Measurements from ENCODE around the gene EFTUD2. TPM values are rescaled to one million over a fixed set of nuclear protein-coding genes. Genes with fewer than 3 reads are reported as not detected.
A peak's percentile ranks its signal among the peaks of the same experiment; 100 is the strongest.

Gene EFTUD2
- total and polyA plus RNA-seq, 2 of the 13 experiments (the other 11 are each of a cell fraction or from before 2014, with no cell fraction given) = 111 to 137 TPM

DNA sequence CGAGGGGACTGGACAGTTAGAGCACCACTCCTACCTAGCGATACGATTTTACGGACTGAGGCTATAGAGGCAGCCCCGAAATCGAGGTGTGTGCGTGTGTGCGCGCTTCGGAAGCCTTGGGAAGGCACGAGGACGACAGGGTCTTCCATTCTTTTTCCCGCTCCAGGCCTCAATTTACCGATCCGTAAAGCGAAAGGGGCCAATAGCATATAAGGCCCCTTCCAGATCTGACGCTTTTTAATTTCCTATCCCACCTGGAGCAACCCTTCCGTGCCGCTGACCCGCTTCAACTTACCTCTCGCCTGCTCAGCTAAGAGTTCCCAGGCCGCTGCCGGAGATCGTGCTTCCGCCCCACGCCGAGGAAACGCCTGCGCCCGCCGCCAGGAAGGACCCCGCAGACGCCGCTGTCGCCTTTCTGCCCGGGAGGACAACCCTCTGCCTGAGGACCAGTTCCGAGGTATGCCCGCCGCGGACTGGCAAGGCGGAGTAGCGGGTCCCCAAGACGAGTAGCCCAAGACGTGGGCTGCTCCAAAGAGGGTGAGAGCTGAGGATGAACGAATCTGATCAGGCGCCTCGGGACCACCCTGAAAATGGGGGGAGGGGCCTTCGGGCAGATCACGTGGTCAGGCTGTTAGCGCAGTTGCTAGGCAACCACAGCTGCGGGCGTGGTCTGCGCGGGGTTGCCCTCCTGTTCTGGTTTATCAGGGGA is at the start of gene EFTUD2 (continued):
- TF ChIP-seq, protein P1, sequence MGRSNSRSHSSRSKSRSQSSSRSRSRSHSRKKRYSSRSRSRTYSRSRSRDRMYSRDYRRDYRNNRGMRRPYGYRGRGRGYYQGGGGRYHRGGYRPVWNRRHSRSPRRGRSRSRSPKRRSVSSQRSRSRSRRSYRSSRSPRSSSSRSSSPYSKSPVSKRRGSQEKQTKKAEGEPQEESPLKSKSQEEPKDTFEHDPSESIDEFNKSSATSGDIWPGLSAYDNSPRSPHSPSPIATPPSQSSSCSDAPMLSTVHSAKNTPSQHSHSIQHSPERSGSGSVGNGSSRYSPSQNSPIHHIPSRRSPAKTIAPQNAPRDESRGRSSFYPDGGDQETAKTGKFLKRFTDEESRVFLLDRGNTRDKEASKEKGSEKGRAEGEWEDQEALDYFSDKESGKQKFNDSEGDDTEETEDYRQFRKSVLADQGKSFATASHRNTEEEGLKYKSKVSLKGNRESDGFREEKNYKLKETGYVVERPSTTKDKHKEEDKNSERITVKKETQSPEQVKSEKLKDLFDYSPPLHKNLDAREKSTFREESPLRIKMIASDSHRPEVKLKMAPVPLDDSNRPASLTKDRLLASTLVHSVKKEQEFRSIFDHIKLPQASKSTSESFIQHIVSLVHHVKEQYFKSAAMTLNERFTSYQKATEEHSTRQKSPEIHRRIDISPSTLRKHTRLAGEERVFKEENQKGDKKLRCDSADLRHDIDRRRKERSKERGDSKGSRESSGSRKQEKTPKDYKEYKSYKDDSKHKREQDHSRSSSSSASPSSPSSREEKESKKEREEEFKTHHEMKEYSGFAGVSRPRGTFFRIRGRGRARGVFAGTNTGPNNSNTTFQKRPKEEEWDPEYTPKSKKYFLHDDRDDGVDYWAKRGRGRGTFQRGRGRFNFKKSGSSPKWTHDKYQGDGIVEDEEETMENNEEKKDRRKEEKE (IDR thresholded peaks at IDR 0.05) = no peak
- TF ChIP-seq JUN (CRISPR knock-in tag; IDR thresholded peaks at IDR 0.05) = peak; percentile 89
- TF ChIP-seq SNRNP70 (IDR thresholded peaks at IDR 0.05; ENCODE audit: low read depth, low read length) = no peak
- TF ChIP-seq TAF1 (CRISPR knock-in tag; IDR thresholded peaks at IDR 0.05) = peak; percentile 88
- peak; percentile 95; the same call in 1 of the 2 replicates for TF ChIP-seq SAFB2 (CRISPR knock-in tag; IDR thresholded peaks at IDR 0.05; ENCODE audit: borderline replicate concordance, low read depth)
- peak; percentile 93 for TF ChIP-seq SP4 (CRISPR knock-in tag; IDR thresholded peaks at IDR 0.05)
- TF ChIP-seq, protein P2, sequence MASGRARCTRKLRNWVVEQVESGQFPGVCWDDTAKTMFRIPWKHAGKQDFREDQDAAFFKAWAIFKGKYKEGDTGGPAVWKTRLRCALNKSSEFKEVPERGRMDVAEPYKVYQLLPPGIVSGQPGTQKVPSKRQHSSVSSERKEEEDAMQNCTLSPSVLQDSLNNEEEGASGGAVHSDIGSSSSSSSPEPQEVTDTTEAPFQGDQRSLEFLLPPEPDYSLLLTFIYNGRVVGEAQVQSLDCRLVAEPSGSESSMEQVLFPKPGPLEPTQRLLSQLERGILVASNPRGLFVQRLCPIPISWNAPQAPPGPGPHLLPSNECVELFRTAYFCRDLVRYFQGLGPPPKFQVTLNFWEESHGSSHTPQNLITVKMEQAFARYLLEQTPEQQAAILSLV (CRISPR knock-in tag; IDR thresholded peaks at IDR 0.05; ENCODE audit: borderline replicate concordance) = peak; percentile 98
- TF ChIP-seq TAF15 (IDR thresholded peaks at IDR 0.05; ENCODE audit: low read depth, low read length, poor library complexity, severe bottlenecking) = peak; percentile 56
- TF ChIP-seq, protein P3, sequence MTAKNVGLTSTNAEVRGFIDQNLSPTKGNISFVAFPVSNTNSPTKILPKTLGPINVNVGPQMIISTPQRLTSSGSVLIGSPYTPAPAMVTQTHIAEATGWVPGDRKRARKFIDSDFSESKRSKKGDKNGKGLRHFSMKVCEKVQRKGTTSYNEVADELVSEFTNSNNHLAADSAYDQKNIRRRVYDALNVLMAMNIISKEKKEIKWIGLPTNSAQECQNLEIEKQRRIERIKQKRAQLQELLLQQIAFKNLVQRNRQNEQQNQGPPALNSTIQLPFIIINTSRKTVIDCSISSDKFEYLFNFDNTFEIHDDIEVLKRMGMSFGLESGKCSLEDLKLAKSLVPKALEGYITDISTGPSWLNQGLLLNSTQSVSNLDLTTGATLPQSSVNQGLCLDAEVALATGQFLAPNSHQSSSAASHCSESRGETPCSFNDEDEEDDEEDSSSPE (CRISPR knock-in tag; IDR thresholded peaks at IDR 0.05) = peak; percentile 76
- peak; percentile 81; the same call in 1 of the 2 replicates for TF ChIP-seq RFXANK (CRISPR knock-in tag; IDR thresholded peaks at IDR 0.05)
- TF ChIP-seq, protein P4, sequence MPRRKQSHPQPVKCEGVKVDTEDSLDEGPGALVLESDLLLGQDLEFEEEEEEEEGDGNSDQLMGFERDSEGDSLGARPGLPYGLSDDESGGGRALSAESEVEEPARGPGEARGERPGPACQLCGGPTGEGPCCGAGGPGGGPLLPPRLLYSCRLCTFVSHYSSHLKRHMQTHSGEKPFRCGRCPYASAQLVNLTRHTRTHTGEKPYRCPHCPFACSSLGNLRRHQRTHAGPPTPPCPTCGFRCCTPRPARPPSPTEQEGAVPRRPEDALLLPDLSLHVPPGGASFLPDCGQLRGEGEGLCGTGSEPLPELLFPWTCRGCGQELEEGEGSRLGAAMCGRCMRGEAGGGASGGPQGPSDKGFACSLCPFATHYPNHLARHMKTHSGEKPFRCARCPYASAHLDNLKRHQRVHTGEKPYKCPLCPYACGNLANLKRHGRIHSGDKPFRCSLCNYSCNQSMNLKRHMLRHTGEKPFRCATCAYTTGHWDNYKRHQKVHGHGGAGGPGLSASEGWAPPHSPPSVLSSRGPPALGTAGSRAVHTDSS (CRISPR knock-in tag; conservative IDR thresholded peaks at IDR 0.05) = 0 out of 2 replicates have a peak, but pooled peaks have one; percentile 52
- TF ChIP-seq, protein P5, sequence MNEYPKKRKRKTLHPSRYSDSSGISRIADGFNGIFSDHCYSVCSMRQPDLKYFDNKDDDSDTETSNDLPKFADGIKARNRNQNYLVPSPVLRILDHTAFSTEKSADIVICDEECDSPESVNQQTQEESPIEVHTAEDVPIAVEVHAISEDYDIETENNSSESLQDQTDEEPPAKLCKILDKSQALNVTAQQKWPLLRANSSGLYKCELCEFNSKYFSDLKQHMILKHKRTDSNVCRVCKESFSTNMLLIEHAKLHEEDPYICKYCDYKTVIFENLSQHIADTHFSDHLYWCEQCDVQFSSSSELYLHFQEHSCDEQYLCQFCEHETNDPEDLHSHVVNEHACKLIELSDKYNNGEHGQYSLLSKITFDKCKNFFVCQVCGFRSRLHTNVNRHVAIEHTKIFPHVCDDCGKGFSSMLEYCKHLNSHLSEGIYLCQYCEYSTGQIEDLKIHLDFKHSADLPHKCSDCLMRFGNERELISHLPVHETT (CRISPR knock-in tag; conservative IDR thresholded peaks at IDR 0.05) = peak; percentile 90; the same call in 1 of the 2 replicates
- TF ChIP-seq ZBTB3 (CRISPR knock-in tag; IDR thresholded peaks at IDR 0.05; ENCODE audit: borderline replicate concordance, low read depth) = peak; percentile 96
- TF ChIP-seq NFYB (CRISPR knock-in tag; IDR thresholded peaks at IDR 0.05) = peak; percentile 51; the same call in 1 of the 2 replicates
- peak; percentile 78; the same call in 1 of the 2 replicates for TF ChIP-seq ZNF670 (CRISPR knock-in tag; IDR thresholded peaks at IDR 0.05; ENCODE audit: borderline replicate concordance)
- TF ChIP-seq HNRNPH1 (optimal IDR thresholded peaks at IDR 0.05; ENCODE audit: low read depth, low read length) = no peak
- TF ChIP-seq, protein P6, sequence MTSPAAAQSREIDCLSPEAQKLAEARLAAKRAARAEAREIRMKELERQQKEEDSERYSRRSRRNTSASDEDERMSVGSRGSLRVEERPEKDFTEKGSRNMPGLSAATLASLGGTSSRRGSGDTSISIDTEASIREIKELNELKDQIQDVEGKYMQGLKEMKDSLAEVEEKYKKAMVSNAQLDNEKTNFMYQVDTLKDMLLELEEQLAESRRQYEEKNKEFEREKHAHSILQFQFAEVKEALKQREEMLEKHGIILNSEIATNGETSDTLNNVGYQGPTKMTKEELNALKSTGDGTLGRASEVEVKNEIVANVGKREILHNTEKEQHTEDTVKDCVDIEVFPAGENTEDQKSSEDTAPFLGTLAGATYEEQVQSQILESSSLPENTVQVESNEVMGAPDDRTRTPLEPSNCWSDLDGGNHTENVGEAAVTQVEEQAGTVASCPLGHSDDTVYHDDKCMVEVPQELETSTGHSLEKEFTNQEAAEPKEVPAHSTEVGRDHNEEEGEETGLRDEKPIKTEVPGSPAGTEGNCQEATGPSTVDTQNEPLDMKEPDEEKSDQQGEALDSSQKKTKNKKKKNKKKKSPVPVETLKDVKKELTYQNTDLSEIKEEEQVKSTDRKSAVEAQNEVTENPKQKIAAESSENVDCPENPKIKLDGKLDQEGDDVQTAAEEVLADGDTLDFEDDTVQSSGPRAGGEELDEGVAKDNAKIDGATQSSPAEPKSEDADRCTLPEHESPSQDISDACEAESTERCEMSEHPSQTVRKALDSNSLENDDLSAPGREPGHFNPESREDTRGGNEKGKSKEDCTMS (CRISPR knock-in tag; conservative IDR thresholded peaks at IDR 0.05) = 0 out of 2 replicates have a peak, but pooled peaks have one; percentile 49
